GM19455 (cell line): ENCODE measurements around the gene LRFN2.

Source experiments
- ATAC-seq: cut with Tn5 transposase; IDR thresholded peaks from one replicate; pipeline ENCODE4 v1.9.1; 2021; ENCODE audit not compliant: unreplicated experiment

The LRFN2 gene

GRCh38 chr6:40520084-40520483 lies 67.1 kb downstream of the LRFN2 start:
- ATAC-seq = no peak

- ATAC-seq = no peak
Measured at GRCh38 chr6:40517654-40518053, 69.5 kb downstream of the LRFN2 start.

- no peak for ATAC-seq
Measured at GRCh38 chr6:40516429-40516828, 70.7 kb downstream of the LRFN2 start.

- ATAC-seq = no peak
Measured at GRCh38 chr6:40512340-40512739, 74.8 kb downstream of the LRFN2 start.

- no peak for ATAC-seq
Measured at GRCh38 chr6:40511884-40512283, 75.3 kb downstream of the LRFN2 start.

- ATAC-seq = no peak
Measured at GRCh38 chr6:40510442-40510841, 76.7 kb downstream of the LRFN2 start.

GRCh38 chr6:40509716-40510260 lies 77.4 kb downstream of the LRFN2 start:
- ATAC-seq = no peak

GRCh38 chr6:40509086-40509485 lies 78.1 kb downstream of the LRFN2 start:
- ATAC-seq = no peak

- ATAC-seq = no peak
Measured at GRCh38 chr6:40506954-40507353, 80.2 kb downstream of the LRFN2 start.

- ATAC-seq = no peak
Measured at GRCh38 chr6:40505191-40505810, 81.9 kb downstream of the LRFN2 start.

GRCh38 chr6:40504274-40504673 lies 82.9 kb downstream of the LRFN2 start:
- ATAC-seq = no peak

GRCh38 chr6:40500227-40500626 lies 86.9 kb downstream of the LRFN2 start:
- no peak for ATAC-seq

- no peak for ATAC-seq
Measured at GRCh38 chr6:40499215-40499614, 87.9 kb downstream of the LRFN2 start.

- ATAC-seq = no peak
Measured at GRCh38 chr6:40498148-40498547, 89.0 kb downstream of the LRFN2 start.

GRCh38 chr6:40492187-40492586 lies 95.0 kb downstream of the LRFN2 start:
- no peak for ATAC-seq

- ATAC-seq = no peak
Measured at GRCh38 chr6:40490508-40490907, 96.7 kb downstream of the LRFN2 start.

GRCh38 chr6:40489798-40490197 lies 97.4 kb downstream of the LRFN2 start:
- ATAC-seq = no peak

- no peak for ATAC-seq
Measured at GRCh38 chr6:40486576-40486975, 100.6 kb downstream of the LRFN2 start.

- no peak for ATAC-seq
Measured at GRCh38 chr6:40485795-40486194, 101.4 kb downstream of the LRFN2 start.

- no peak for ATAC-seq
Measured at GRCh38 chr6:40485300-40485699, 101.9 kb downstream of the LRFN2 start.

GRCh38 chr6:40484066-40484465 lies 103.1 kb downstream of the LRFN2 start:
- ATAC-seq = no peak

- ATAC-seq = no peak
Measured at GRCh38 chr6:40482532-40482931, 104.6 kb downstream of the LRFN2 start.

- no peak for ATAC-seq
Measured at GRCh38 chr6:40480678-40481077, 106.5 kb downstream of the LRFN2 start.
